Panc1 (cell line): ENCODE measurements around the gene GMDS. TPM values are rescaled to one million over a fixed set of nuclear protein-coding genes. Genes with fewer than 3 reads are reported as not detected.

Source experiments
- ATAC-seq: fragments of 200-7000 bp; cut with Tn5 transposase; 2 replicates; pipeline ENCODE4 v1.9.1; 2020; ENCODE audit warnings: mild to moderate bottlenecking, moderate library complexity
- BruUV-seq: library from RNA; stranded (reverse); fragments of 400-500 nt; replicated peaks from 2 replicates; lab custom pipeline; 2021; lab: Mats Ljungman, UMichigan
- CTCF ChIA-PET: fragments of 300-600 bp; sonication (Branson Sonifier 250); formaldehyde crosslinking; loops from one replicate; lab custom pipeline; 2022; ENCODE audit warnings: antibody characterized with exemption; lab: Charles Lee
- POLR2A ChIA-PET: fragments of 300-600 bp; sonication (Branson Sonifier 250); formaldehyde crosslinking; loops from one replicate; lab custom pipeline; 2022; ENCODE audit warnings: antibody characterized with exemption; lab: Charles Lee
- DNase-seq: peaks from one replicate; pipeline ENCODE4 v3.0.0-alpha.2; 2010; ENCODE audit warnings: low read depth, low spot score
- H3K27ac ChIP-seq: 2 replicates; pipeline ENCODE4 v1.5.1; 2011; ENCODE audit warnings: mild to moderate bottlenecking, low read length, inconsistent platforms
- H3K27me3 ChIP-seq: fragments of 200-500 bp; sonication (Bioruptor generic); 2 replicates; pipeline ENCODE4 v1.6.0; 2014; ENCODE audit warnings: low read length, inconsistent platforms; ENCODE audit not compliant: control insufficient read depth, insufficient read depth
- H3K36me3 ChIP-seq: fragments of 200-500 bp; sonication (Bioruptor generic); 2 replicates; pipeline ENCODE4 v1.5.1; 2014; ENCODE audit warnings: inconsistent platforms, mild to moderate bottlenecking, low read length, moderate library complexity; ENCODE audit not compliant: control insufficient read depth, insufficient read depth
- H3K4me1 ChIP-seq: 2 replicates; pipeline ENCODE4 v1.5.1; 2011; ENCODE audit warnings: inconsistent platforms, mild to moderate bottlenecking, low read length, moderate library complexity; ENCODE audit not compliant: control insufficient read depth, insufficient read depth
- H3K4me3 ChIP-seq, 2 experiments: 2 replicates each; pipeline ENCODE4 v1.5.1; 2011 to 2012; ENCODE audit warnings: low read depth in 2 of 2, low read length in 2 of 2, mild to moderate bottlenecking in 2 of 2, inconsistent platforms in 1 of 2, moderate library complexity in 1 of 2
- H3K9me3 ChIP-seq: fragments of 200-500 bp; sonication (Bioruptor generic); 2 replicates; pipeline ENCODE4 v1.5.1; 2014; ENCODE audit warnings: low read depth, mild to moderate bottlenecking, inconsistent platforms, low read length, moderate library complexity; ENCODE audit not compliant: control insufficient read depth, insufficient read depth
- POLR2AphosphoS5 ChIP-seq: IDR thresholded peaks from 2 replicates; pipeline ENCODE4 v1.6.1; 2012; ENCODE audit warnings: mild to moderate bottlenecking, low read depth, low read length, moderate library complexity
- SIN3A ChIP-seq: IDR thresholded peaks from 2 replicates; pipeline ENCODE4 v1.6.1; 2012; ENCODE audit warnings: low read depth, mild to moderate bottlenecking, low read length, moderate library complexity, borderline replicate concordance; ENCODE audit not compliant: insufficient read depth
- TCF7L2 ChIP-seq: IDR thresholded peaks from 2 replicates; pipeline ENCODE4 v1.6.1; 2011; ENCODE audit warnings: mild to moderate bottlenecking, low read depth, low read length, inconsistent platforms
- in situ Hi-C: cut with HindIII; loops from 2 replicates; pipeline ENCODE4 v1.10.0; 2016; ENCODE audit warnings: low sequenced_read_pairs, low pct_unique_long_range_greater_than_20kb
- intact Hi-C: fragments of 100-400 bp; cut with micrococcal nuclease; formaldehyde crosslinking; loops from one replicate; pipeline ENCODE4 v1.10.0; 2022; ENCODE audit not compliant: unreplicated experiment
- total RNA-seq: library from RNA; stranded (reverse); gene quantifications from one replicate; pipeline ENCODE4 v1.2.1, GENCODE V29; 2021; ENCODE audit not compliant: unreplicated experiment
- TF ChIP-seq, protein P1 (sequence below): fragments of 450-650 bp; IDR thresholded peaks from 2 replicates; pipeline ENCODE4 v1.5.1; 2017; ENCODE audit warnings: mild to moderate bottlenecking
- TF ChIP-seq, protein P2 (sequence below), 2 experiments: IDR thresholded peaks; 2 replicates each; pipeline ENCODE4 v1.6.1; 2011 to 2012; ENCODE audit warnings: low read depth in 2 of 2, control low read depth in 1 of 2, low read length in 1 of 2, mild to moderate bottlenecking in 1 of 2, moderate library complexity in 1 of 2; ENCODE audit not compliant: insufficient read depth in 1 of 2

The GMDS gene
- total RNA-seq, 1 experiment from 2014 or later = 9.8 TPM

GRCh38 chr6:1815827-1816452, 429.5 kb downstream of the GMDS start:
- TF ChIP-seq POLR2AphosphoS5 (no peak), TCF7L2 (no peak), SIN3A (no peak)
- TF ChIP-seq, protein P1, sequence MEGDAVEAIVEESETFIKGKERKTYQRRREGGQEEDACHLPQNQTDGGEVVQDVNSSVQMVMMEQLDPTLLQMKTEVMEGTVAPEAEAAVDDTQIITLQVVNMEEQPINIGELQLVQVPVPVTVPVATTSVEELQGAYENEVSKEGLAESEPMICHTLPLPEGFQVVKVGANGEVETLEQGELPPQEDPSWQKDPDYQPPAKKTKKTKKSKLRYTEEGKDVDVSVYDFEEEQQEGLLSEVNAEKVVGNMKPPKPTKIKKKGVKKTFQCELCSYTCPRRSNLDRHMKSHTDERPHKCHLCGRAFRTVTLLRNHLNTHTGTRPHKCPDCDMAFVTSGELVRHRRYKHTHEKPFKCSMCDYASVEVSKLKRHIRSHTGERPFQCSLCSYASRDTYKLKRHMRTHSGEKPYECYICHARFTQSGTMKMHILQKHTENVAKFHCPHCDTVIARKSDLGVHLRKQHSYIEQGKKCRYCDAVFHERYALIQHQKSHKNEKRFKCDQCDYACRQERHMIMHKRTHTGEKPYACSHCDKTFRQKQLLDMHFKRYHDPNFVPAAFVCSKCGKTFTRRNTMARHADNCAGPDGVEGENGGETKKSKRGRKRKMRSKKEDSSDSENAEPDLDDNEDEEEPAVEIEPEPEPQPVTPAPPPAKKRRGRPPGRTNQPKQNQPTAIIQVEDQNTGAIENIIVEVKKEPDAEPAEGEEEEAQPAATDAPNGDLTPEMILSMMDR = no peak
- TF ChIP-seq, protein P2, sequence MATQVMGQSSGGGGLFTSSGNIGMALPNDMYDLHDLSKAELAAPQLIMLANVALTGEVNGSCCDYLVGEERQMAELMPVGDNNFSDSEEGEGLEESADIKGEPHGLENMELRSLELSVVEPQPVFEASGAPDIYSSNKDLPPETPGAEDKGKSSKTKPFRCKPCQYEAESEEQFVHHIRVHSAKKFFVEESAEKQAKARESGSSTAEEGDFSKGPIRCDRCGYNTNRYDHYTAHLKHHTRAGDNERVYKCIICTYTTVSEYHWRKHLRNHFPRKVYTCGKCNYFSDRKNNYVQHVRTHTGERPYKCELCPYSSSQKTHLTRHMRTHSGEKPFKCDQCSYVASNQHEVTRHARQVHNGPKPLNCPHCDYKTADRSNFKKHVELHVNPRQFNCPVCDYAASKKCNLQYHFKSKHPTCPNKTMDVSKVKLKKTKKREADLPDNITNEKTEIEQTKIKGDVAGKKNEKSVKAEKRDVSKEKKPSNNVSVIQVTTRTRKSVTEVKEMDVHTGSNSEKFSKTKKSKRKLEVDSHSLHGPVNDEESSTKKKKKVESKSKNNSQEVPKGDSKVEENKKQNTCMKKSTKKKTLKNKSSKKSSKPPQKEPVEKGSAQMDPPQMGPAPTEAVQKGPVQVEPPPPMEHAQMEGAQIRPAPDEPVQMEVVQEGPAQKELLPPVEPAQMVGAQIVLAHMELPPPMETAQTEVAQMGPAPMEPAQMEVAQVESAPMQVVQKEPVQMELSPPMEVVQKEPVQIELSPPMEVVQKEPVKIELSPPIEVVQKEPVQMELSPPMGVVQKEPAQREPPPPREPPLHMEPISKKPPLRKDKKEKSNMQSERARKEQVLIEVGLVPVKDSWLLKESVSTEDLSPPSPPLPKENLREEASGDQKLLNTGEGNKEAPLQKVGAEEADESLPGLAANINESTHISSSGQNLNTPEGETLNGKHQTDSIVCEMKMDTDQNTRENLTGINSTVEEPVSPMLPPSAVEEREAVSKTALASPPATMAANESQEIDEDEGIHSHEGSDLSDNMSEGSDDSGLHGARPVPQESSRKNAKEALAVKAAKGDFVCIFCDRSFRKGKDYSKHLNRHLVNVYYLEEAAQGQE (IDR thresholded peaks at IDR 0.05; ENCODE audit: insufficient read depth in 1 of 2, low read depth in 2 of 2, low read length in 1 of 2) = no peak
- intact Hi-C loops (no loop called here), in situ Hi-C loops (no loop called here)
- no peaks in the 10 kb centered on the region for H3K4me1 ChIP-seq
- ChIA-PET POLR2A (no interaction called here), CTCF (no interaction called here)
- ATAC-seq (no peak), DNase-seq (no peak)
- H3K27ac ChIP-seq = no peak overlapping the region
- H3K27me3 ChIP-seq = 0 out of 2 replicates have a peak, but pooled peaks cover 2% of the 10 kb centered on the region
- H3K36me3 ChIP-seq = no peaks in the 10 kb centered on the region
- BruUV-seq = no TSS peak
- H3K4me3 ChIP-seq = no peak overlapping the region
- H3K9me3 ChIP-seq = no peaks in the 10 kb centered on the region

DNA sequence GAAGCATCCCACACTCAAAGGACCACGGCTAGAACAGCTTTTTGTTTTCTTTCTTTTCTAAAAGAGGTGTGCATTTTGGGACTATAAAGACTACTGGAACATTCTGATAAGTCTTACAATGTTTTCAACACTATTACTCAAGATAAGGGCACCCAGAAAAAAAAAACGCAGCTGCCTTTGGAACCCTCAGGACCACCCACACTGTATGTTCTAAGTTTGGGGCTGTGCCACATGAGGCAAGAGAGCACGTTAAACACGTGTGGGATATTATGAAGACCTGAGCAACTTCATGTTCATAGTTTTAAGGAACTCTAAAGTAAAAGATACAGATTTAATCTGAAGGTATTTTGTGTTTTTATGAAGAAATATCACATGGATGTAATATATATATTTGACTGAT, 431.1 kb downstream of the GMDS start:
- Histone ChIP-seq H3K27me3 (0 out of 2 replicates have a peak, but pooled peaks cover 2% of the 10 kb centered on the region), H3K9me3 (no peaks in the 10 kb centered on the region), H3K27ac (no peak overlapping the region), H3K4me3 (no peak overlapping the region), H3K36me3 (no peaks in the 10 kb centered on the region), H3K4me1 (no peaks in the 10 kb centered on the region)
- BruUV-seq = no TSS peak
- in situ Hi-C loops = no loop called here
- POLR2A ChIA-PET = no interaction called here
- no peak for ATAC-seq
- intact Hi-C loops = no loop called here
- CTCF ChIA-PET = no interaction called here
- TF ChIP-seq POLR2AphosphoS5 = no peak
- TF ChIP-seq, protein P1 = no peak
- TF ChIP-seq SIN3A = no peak
- no peak for TF ChIP-seq TCF7L2
- TF ChIP-seq, protein P2 (IDR thresholded peaks at IDR 0.05; ENCODE audit: insufficient read depth in 1 of 2, low read depth in 2 of 2, low read length in 1 of 2) = no peak
- DNase-seq = no peak
